Measurements from ENCODE around the gene SNRNP40.
"Not testable (repeated sequence)": the region's sequence is repeated elsewhere in the genome, so short reads cannot be mapped to it uniquely, and the experiment has no call there.

Gene SNRNP40

DNA sequence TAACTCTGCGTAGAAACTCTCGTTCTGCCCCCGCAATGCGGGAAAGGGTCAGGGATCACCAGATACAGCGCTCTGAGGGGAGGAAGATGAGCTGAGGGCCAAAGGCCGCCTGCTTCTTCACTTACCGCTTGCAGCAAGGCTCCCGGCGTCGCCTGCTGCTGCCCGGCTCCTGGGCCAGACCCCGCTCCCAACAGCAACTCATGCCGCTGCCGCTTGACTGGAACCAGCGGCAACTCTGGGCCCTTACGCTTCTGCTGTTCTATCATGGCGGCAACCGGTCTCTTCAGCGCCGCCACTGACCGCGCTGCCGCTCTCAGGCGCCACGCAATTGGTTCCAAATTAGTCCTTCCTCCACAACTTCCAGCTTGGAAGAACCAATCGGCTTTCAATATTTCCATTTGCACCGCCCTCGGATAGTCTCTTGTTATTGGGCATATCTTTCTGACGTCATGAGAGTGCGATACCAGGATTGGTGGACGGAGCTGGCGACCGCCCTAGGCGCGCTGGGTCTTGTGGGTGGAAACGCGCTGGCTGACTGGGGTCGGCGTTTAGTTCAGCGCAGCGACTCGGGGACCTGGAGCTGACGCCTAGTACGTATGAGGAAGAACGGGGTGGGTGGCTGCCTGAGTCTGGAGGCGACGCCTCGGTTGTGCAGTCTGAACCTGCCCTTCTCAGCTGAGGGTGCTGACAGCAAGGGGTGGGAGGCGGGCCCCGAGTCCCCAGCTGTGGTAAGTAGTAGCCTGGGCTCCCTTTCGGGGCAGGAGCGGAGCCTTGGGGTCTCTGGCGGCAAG, at the start of gene SNRNP40, which contains the start of gene ZCCHC17:
Gene SNRNP40, minus strand, starts transcription at position 303 of the 791 bp plus-strand sequence. Its CDS starts 37 bp downstream, at position 266.
Gene ZCCHC17, plus strand, starts transcription at position 547 of the 791 bp plus-strand sequence. CDS start 13,067 bp downstream, outside the sequence.
- DNase-seq, result peak; percentile 86 to 91

DNA sequence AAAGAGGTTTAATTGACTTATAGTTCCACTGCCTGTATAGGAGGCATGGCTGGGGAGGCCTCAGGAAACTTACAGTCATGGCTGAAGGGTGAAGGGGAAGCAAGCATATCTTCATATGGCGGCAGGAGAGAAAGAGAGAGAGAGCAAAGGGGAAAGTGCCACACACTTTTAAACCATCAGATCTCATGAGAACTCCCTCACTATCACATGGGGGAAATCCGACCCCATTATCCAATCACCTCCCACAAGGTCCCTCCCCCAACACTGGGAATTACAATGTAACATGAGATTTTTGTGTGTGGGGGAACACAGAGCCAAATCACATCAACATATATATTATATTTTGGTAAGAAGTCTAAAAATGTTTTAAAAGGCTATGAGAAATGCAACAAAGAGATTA, 49.0 kb upstream of the SNRNP40 start:
- DNase-seq, result no peak

DNA sequence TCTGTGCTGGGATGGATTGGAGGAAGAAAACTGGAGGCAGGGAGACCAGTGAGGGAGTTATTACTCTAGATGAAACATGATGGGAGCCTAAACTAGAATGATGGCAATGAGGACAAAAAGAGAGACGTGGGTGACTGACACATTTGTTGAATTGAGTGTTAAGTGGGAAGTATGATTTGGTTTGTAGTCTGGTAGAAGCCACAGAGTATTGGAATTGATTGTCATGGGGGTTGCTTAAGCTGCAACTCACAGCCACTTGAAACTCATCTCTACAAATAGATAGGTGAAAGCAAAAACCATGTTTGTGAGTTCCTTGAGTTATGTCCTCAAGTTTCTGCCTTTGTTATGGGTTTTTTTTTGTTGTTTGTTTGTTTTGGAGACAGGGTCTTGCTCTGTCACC, 47.9 kb upstream of the SNRNP40 start:
- DNase-seq, result no peak

GRCh38 chr1:31336687-31337467, 40.3 kb upstream of the SNRNP40 start:
- DNase-seq, result no peak

DNA sequence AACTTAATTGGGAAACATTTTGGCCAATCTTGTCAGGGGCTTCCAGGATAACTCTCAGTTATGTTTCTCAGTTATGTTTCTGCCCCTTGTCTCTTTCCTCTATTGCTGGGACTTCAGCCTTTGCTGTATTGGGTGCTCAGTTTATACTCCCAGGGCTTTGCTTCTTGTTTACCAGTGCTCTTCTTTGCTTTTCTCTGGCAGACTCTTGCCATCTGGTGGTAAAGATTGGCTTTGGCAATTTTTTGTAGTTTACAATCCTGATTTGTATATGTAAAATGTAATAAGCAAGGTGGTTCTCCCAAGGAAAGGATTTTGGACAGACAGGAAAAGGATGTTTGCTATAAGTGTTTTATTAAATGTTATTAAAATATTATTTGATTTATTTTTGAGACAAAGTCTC, 38.4 kb upstream of the SNRNP40 start:
- no peak for DNase-seq

- no peak for DNase-seq
These were observed 30.8 kb upstream of the SNRNP40 start for GRCh38 chr1:31327381-31327780.

GRCh38 chr1:31326461-31326860, 29.9 kb upstream of the SNRNP40 start:
- no peak for DNase-seq

DNA sequence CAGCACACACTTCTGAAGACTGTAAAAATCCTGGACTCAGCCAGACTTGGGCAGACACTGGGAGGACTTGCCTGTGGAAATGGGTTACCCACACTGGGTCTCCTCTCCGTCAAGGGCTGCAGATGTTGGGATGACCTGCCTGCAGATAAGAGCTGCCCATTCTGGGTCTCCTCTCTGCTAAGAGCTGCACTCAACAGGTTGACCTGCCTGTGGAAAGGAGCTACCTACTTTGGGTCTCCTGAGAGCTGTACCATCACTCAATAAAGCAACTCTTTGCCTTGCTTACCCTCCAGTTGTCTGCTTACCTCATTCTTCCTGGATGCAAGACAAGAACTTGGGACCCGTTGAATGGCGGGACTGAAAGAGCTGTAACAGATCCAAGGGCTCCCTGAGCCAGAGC, 28.4 kb upstream of the SNRNP40 start:
- DNase-seq, result no peak

DNA sequence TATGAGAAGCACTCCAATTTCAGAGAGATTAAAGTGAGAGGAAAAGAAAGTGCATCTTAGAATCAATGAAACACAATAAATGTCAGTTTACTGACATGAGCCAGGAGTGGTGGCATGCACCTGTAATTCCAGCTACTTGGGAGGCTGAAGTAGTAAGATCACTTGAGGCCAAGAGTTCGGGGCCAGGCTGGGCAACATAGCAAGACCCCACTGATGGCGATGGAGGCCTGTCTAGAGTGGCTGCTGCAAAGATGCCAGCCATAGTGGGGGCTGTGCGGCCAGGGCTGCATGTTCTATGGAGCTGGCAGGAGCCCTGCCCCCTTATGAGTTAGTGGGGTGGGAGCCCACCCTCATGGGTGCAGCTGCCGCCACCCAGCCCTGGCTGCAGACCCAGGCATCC, 27.5 kb upstream of the SNRNP40 start:
- DNase-seq, result no peak

DNA sequence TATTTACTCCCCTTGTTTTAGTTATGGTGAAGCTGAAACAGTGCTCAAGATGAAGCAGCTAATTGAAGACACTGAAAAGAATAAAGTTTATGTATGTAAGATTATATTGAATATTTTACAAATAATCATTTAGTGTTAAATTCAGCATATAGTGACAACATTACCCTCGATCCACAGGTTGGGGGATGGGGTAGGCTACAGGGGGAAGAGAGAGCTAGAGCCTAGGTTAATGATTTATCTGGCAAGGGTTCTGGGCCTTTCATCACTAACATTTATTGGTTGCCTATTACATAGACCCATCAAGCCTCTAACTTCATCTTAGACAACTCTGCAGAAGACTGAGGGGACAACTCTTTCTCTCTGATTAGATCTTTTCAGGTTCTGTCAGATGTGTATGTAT, 21.6 kb upstream of the SNRNP40 start:
- no peak for DNase-seq

DNA sequence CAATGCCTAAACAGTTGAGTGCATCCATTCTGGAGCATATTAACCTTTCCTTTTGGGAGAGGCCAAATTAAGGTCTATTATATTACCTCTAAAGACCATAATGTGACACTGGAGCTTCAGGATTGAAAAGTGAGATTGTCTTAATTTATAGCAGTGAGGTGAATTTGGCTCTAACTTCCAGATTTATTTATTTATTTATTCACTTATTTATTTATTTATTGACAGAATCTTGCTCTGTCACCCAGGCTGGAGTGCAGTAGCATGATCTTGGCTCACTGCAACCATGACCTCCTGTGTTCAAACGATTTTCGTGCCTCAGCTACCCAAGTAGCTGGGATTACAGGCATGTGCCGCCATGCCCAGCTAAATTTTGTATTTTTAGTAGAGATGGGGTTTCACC, 19.3 kb upstream of the SNRNP40 start:
- no peak for DNase-seq

GRCh38 chr1:31310198-31310597, 13.6 kb upstream of the SNRNP40 start:
- DNase-seq, result no peak

DNA sequence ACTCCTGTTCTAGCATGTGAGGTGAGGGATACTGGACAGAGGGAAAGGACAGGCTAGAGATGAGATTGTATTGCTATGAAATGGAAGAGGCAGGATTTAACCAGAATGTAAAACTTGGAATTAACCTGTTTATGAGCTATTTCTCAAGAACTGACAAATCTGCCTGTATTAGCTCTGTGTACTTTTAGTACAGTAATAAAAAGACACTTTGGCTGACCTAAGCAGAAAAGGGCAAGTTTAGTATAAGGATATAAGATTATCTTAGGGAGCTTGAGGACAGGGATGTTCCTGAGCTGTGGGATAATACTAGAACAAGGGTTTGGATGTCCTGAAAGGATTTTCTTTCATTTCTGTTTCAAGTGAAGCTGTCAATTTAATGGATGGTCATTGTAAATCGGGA, 11.4 kb upstream of the SNRNP40 start:
- DNase-seq, result no peak

GRCh38 chr1:31306278-31306677, 9.7 kb upstream of the SNRNP40 start:
- no peak for DNase-seq

DNA sequence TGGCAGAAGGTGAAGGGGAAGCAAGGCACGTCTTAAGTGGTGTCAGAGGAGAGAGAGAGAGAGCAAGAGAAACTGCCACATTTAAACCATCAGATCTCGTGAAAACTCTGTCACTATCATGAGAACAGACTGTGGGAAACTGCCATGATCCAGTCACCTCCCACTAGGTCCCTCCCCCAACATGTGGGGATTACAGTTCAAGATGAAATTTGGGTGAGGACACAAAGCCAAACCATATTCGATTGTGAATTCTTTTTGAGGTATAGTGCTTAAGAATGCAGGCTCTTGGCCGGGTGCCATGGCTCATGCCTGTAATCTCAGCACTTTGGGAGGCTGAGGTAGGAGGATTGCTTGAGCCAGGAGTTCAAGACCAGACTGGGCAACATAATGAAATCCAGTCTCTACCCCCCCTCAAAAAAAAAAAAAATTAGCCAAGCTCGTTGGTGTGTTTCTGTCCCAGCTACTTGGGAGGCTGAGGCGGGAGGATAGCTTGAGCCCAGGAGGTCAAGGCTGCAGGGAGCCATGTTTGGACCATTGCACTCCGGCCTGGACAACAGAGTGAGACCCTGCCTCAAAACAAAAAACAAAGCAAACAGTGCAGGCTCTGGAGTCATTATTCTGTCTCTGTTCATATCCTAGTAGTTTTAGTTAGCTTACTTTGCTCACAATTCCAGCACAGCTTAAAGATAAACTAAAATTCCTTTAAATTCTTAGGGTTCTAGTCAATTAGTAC, 6.3 kb upstream of the SNRNP40 start:
- DNase-seq, result no peak

DNA sequence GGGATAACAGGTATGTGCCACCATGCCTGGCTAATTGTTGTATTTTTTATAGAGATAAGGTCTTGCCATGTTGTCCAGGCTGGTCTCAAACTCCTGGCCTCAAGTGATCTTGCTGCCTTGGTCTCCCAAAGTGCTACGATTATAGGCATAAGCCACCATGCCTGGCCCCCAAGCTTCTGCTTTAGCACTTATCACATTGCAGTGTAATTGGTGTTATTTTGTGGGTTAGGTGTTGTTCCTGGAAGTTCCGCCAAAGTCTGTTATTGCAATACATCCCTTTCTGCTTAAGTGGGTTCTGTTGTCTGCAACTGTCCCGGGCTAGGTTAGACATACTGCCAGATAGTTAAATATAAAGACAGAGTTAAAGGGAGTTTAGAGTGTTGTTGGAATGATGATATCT, 3.6 kb upstream of the SNRNP40 start:
- DNase-seq, result no peak

GRCh38 chr1:31299365-31299764, 2.8 kb upstream of the SNRNP40 start:
- DNase-seq, result no peak

DNA sequence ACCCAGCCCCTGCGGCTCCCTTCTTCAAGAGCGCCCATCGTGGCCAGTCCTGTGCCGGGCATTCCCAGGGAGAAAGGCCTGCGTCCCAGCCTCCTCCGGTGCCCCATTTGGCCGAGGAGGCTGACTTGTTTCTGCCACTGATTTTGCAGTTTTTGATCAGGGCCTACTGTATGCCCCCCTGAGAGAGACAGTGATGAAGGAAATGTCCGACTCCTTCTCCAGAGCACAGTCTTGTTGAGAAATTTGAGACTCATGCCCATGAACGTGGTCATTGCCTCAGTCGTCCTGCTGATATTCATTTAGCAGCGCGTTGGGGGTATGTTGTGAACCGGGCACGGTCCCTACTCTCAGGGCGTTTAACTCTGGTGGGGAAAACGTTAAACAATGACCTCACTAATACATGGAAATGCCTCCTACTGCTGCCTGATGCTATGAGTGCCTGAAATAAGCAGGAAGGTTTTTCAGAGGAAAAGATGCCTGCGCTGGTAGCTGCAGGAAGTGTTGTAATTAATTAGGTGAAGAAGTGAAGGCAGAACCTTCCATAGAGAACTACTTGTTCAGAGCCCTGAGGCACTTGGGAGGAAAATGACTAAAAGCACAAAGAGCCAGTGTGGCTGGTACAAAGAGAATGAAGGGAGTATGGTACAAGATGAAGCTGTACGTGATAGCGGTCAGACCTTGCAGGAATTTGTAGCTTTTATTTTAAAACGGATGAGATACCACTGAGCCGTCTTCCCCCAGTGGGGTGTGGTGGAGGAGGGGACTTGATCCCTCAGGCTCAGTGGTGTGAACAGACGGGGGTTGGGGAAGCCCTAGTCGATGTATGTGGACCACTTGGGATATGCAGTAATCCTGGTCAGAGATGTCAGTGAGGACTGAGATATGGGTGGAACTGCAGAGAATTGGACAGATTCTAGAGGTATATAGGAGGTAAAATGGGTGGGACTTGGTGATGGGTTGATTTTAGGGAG, 974 bp upstream of the SNRNP40 start:
- peak in 1 of 2 experiments; percentile 9 for DNase-seq

GRCh38 chr1:31295874-31296485, 608 bp downstream of the SNRNP40 start:
- DNase-seq, result no peak

DNA sequence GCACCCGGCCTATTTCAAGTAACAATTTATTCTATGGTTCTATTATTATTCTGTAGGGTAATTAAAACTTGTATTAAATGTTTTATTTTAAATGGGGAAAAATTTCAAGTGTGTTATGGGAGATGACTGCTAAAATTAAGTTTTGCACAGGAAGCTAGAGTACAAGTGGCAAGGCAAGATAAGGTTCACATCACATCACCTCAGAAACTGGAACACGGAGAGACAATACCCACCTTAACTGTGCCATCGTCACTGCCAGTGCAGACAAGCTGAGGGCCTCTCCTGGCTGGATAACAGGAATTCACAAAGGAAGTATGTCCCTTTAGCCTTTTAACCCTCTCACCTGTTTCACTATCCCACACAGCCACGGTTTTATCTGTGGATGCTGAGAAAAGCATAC, 7.6 kb downstream of the SNRNP40 start:
- no peak for DNase-seq

- not testable (repeated sequence) for DNase-seq
These were observed 8.8 kb downstream of the SNRNP40 start for GRCh38 chr1:31287791-31288190.

DNA sequence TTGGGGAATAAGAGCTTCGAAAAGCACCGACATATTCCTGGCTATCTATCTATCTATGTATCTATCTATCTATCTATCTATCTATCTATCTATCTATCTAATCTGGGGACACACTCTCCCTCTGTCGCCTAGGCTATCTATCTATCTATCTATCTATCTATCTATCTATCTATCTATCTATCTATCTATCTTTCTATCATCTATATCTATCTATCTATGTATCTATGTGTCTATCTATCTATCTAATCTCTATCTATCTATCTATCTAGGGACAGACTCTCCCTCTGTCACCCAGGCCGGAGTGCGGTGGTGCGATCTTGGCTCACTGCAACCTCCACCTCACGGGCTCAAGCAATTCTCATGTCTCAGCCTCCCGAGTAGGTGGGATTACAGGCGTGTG, 14.2 kb downstream of the SNRNP40 start:
- not testable (repeated sequence) for DNase-seq
